ENCODE results near the gene MYOCD.
"Not testable (repeated sequence)": the region's sequence is repeated elsewhere in the genome, so short reads cannot be mapped to it uniquely, and the experiment has no call there.

MYOCD gene

GRCh38 chr17:12632785-12633184 lies 32.9 kb upstream of the MYOCD start:
- no peak for TF ChIP-seq CTCF (IDR thresholded peaks at IDR 0.05; ENCODE audit: low read depth, low read length, missing control alignments)
- H3K4me3 ChIP-seq (replicated peaks; ENCODE audit: low read depth, low read length): no peak overlapping the region
- DNase-seq (ENCODE audit: extremely low read depth, low read depth): no peak

GRCh38 chr17:12634789-12635414 lies 30.8 kb upstream of the MYOCD start:
- no peak overlapping the region for H3K4me3 ChIP-seq (replicated peaks; ENCODE audit: low read depth, low read length)
- DNase-seq (ENCODE audit: extremely low read depth, low read depth): no peak
- TF ChIP-seq CTCF (IDR thresholded peaks at IDR 0.05; ENCODE audit: low read depth, low read length, missing control alignments): no peak

- not testable (repeated sequence) for DNase-seq (ENCODE audit: extremely low read depth, low read depth)
These were observed 29.7 kb upstream of the MYOCD start for GRCh38 chr17:12635996-12636395.

GRCh38 chr17:12637015-12637414 lies 28.7 kb upstream of the MYOCD start:
- TF ChIP-seq CTCF (IDR thresholded peaks at IDR 0.05; ENCODE audit: low read depth, low read length, missing control alignments): no peak
- DNase-seq (ENCODE audit: extremely low read depth, low read depth): peak; percentile 75
- H3K4me3 ChIP-seq (replicated peaks; ENCODE audit: low read depth, low read length): no peak overlapping the region

More at GRCh38 chr17:12635996-12636395, 29.7 kb upstream of the MYOCD start:
- not testable (repeated sequence) for H3K4me3 ChIP-seq (replicated peaks; ENCODE audit: low read depth, low read length)

- DNase-seq (ENCODE audit: extremely low read depth, low read depth): no peak
- H3K4me3 ChIP-seq (replicated peaks; ENCODE audit: low read depth, low read length): no peak overlapping the region
- no peak for TF ChIP-seq CTCF (IDR thresholded peaks at IDR 0.05; ENCODE audit: low read depth, low read length, missing control alignments)
These were observed 27.7 kb upstream of the MYOCD start for GRCh38 chr17:12637745-12638651.

GRCh38 chr17:12640364-12640763 lies 25.3 kb upstream of the MYOCD start:
- DNase-seq (ENCODE audit: extremely low read depth, low read depth): no peak
- TF ChIP-seq CTCF (IDR thresholded peaks at IDR 0.05; ENCODE audit: low read depth, low read length, missing control alignments): no peak
- H3K4me3 ChIP-seq (replicated peaks; ENCODE audit: low read depth, low read length): no peak overlapping the region

- DNase-seq (ENCODE audit: extremely low read depth, low read depth): no peak
- H3K4me3 ChIP-seq (replicated peaks; ENCODE audit: low read depth, low read length): no peak overlapping the region
- TF ChIP-seq CTCF (IDR thresholded peaks at IDR 0.05; ENCODE audit: low read depth, low read length, missing control alignments): no peak
These were observed 24.6 kb upstream of the MYOCD start for GRCh38 chr17:12641084-12641483.
